Embryonic facial prominence (tissue), 1 donor: ENCODE data around the gene SCP2.

Source experiments
- DNase-seq: peaks from one replicate; pipeline ENCODE4 v3.0.0-alpha.2; 2016; ENCODE audit errors: extremely low spot score

Gene SCP2

GRCh38 chr1:53082826-53083455 is 155.9 kb downstream of the SCP2 start:
- no peak for DNase-seq

DNA sequence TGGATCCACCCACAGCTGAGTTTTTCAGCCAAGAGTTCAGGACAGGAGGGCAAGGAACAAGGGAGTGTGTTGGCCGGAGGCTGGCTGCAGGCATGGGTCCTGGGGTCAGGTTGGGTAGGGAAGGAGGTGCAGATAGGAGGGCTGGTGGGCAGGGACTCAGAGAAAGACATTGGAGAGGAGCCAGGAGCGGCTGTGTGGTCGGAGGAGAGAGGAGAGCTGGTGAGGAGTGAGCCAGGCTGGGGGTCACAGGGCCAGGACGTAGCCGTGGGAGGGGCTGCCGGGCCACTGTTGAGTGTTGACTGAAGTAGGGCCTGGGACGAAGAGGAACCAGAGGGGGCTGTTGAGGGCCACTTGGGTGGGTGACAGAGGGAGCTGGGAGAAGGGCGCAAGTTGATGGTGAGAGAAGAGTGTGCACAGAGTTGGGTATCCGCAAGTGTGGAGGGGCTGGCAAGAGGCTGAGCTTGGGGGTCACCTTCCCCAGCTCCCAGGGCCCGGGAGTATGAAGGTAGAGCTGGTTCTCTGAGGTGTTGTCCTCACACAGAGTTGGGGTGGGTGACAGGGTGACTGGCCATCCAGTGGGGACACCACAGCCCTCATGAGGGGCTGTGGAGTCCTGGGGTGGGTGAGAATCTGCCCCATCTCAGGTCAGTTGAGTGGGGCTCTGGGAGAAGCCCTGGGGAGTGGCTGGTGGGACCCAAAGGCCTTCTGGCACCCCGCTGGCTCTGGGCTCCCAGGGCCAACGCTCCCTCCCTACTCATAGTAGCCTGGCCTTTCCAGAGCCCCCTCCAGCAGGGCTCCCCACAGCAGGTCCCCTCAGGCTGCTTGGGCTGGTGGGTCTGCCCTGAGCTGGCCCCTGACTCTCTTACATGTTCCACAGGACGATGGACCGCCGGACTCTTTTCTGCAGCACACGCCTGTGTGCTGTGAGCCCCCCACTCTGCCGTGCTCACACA is 156.8 kb downstream of the SCP2 start:
- no peak for DNase-seq

- DNase-seq = no peak
These were observed 157.5 kb downstream of the SCP2 start for GRCh38 chr1:53084589-53084971.

GRCh38 chr1:53085405-53085804 is 158.3 kb downstream of the SCP2 start:
- DNase-seq = no peak

DNA sequence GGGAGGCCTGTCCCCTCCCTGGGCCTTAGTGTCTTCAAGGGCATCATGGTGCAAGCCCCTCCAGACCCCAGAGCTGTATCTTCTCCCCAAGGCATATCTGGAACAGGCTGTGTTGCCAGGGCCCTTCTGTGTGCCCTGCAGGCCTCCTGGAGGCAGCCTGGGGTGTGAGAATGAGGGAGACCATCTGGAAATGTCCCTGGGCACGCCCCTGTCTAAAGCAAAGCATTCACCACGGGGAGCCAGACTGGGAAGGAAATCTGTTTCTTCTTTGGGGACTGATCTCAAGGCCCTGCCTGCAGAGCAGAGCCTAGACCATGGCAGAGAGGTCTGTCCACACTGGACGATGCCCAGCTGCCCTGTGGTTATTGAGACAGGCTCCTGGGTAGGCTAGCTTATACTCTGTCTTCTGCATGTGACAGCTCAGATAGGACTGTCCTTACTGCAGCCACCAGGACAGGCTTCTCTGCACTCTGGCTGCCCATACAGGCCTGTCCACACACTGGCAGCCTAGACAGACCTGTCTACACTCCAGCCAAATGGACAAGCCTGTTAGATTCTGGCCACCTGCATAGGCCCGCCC is 159.5 kb downstream of the SCP2 start:
- no peak for DNase-seq

- DNase-seq = no peak
These were observed 160.5 kb downstream of the SCP2 start for GRCh38 chr1:53087332-53088285.

DNA sequence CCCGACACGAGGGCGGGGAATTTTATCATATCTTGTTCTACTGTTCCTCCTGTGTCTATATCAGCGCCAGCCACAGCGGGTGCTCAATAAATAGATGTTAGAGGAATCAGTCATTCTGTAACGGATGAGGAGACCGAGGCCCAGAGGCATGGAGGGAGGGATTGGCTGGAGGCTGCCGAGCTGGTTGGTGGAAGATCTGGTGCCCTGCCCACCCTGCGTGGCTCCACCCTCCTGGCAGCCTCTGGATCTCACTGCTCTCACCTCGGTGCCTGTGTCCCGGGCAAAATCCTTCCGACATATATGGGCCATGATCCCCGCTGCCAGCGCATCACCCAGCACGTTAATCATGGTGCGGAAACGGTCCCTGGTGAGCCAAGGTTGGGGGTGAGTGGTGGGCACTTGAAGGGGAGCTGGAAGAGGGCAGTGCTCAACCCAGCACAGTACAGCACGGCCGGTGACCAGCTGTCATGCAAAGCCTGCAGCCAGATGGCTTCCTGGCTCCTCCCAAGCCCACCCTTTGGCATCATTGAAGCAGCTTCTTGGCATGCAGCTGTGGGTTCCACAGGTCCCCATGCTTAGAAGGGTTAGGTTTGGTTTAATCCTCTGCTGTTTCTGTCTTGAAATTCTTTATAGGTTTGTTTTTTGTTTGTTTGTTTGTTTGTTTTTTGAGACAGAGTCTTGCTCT is 161.7 kb downstream of the SCP2 start:
- DNase-seq = no peak

DNA sequence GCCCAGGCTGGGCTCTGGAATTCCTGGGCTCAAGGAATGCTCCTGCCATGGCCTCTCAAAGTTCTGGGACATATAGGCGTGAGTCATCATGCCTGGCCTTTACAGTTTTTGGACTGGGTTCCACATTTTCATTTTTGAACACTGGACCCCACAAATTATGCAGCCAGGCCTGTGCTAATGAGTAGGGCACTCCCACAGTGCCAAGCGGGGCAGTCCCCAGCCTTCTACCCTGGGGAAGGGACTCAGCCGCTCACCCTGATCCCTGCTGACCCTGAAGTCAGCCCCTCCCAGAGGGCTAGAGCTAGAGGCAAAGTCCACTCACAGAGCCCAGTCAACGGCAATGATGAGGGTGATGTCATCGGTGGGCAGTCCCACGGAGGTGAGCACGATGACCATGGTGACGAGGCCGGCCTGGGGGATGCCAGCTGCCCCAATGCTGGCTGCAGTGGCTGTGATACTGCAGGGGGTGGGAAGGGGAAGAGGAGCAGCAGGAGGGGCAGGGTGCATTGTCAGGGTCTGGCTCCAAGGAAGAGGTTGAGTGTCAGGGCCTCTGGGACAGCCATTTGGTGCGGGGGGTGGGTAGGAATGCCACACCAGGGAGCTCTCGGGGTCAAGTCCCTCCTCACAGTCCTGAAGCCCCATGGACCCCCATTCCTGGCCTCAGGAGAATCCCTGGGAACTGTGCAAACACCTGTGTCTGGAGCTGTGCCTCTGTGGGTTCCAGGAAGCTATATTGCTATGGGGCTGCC is 162.6 kb downstream of the SCP2 start:
- DNase-seq = no peak

DNA sequence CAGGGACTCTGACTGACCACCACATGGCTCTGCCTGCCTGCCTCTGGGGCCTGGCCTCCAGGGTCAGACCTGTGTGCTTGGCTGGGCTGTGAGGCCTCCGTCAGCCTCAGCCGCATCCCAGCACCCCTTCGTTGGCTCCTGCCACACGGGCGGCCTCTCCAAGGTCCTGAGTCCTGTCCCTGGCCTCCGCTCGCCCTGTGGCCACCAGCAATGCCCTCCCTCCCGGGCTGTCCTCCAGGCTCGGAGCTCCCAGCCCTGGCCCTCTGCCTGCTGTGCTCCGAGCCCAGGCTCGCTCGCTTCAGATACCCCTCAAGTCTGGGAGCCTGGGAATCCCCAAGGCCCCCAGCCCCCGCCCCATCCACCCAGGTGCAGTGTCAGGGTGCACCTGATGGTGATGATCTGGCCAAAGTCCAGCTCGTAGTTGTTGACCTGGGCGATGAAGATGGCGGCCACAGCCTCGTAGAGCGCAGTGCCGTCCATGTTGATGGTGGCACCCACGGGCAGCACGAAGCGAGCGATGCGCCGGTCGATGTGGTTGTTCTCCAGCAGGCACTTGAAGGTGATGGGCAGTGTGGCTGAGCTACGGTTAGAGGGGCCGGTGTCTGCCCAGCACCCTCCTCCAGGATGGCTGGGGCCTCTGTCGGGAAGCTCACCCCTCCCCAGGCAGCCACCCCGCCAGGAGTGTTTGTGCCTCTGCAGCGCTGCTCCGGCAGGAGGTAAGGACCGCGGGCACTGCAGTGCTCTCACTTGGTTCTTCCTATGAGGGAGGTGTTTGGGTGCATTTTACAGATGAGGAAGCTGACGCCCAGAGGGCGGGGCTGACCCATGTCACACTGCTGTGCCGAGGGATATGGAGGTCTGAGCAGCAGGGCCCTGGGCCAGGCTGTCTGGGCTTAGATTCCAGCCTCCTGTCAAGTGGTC is 163.4 kb downstream of the SCP2 start:
- no peak for DNase-seq

- no peak for DNase-seq
These were observed 165.0 kb downstream of the SCP2 start for GRCh38 chr1:53091841-53092645.

- DNase-seq = no peak
These were observed 165.8 kb downstream of the SCP2 start for GRCh38 chr1:53092659-53093450.

DNA sequence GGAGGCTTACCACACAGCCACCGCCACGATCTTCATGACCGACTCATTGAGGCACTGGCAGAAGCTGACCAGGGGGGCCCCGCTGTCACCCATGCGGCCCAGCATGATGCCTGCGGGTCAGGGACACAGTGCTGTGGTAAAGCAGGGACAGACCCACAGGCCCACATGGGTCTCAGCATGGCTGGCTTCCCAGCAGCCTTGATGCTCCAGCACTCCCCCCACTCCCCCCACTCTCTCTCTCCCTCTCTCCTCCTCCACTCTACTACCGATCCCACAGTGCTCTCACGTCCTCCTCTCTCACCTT is 166.3 kb downstream of the SCP2 start:
- no peak for DNase-seq

DNA sequence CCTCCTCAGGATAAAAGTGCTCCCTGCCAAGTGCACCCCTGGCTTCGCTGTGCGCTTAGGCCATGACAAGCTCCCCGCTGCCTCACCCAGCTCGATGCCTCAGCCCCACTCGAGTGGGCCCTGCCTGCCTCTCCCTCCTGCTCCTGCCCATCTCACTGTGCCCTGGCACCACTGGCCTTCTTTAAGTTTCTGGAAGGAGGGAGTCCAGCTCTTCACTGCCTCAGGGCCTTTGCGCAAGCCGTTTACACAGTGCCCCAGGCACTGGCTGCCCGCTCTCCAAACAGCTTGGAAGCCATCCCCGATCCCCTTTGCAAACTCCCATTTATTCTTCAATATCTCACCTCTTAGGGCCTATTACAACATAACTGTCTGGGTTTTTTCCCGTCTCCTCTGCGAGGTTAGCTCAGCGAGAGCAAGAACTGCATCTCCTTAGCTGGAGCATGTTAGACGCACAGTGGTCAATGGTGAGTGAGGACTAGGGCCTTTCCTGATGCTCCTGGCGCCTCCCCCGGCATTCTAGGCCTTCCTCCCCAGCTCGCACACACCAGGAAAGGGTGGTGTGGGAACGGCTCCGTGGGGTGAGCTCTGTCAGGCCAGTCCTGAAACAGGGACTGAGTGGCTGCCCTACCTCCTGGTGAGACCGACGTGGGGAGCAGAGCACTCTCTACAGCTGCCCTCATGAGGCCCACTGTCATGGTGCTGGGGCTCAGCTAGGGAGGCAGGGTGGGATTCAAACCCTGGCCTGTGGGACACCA is 166.9 kb downstream of the SCP2 start:
- no peak for DNase-seq

DNA sequence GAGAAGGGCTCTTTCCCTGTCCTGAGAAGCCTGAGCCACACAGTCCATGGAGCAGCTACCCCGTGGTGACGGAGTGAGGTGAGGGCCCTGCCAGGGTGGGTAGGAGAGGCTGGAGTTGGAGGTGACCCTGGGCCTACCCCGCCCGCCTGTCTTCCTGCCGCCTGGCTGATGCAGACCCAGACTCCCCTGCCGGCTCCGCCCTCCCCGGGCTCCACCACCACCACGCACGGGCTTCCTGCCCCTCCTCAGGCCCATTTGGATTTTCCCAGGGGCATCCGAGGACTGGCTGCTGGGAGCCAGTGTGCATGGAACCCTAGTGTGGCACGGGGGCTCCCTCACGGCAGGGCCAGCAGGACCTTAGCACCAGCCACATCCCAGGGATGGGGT is 167.4 kb downstream of the SCP2 start:
- DNase-seq = no peak
